SJCRH30 (cell line): ENCODE measurements around the gene SULT2A1. TPM values are rescaled to one million over a fixed set of nuclear protein-coding genes. Genes with fewer than 3 reads are reported as not detected.
A peak's percentile ranks its signal among the peaks of the same experiment; 100 is the strongest.
"Not testable (repeated sequence)": the region's sequence is repeated elsewhere in the genome, so short reads cannot be mapped to it uniquely, and the experiment has no call there.

Source experiments
- DNase-seq, 2 experiments: peaks; one replicate each; pipeline ENCODE4 v3.0.0-alpha.2; 2015 to 2020
- H3K27ac ChIP-seq: fragments of 250-450 bp; sonication (Bioruptor Pico); 2 replicates; pipeline ENCODE4 v1.5.1; 2020; ENCODE audit warnings: mild to moderate bottlenecking, moderate library complexity
- H3K27me3 ChIP-seq: fragments of 250-450 bp; sonication (Bioruptor Pico); 2 replicates; pipeline ENCODE4 v1.5.1; 2020; ENCODE audit warnings: mild to moderate bottlenecking, moderate library complexity
- H3K36me3 ChIP-seq: fragments of 250-450 bp; sonication (Bioruptor Pico); 2 replicates; pipeline ENCODE4 v1.5.1; 2020; ENCODE audit warnings: mild to moderate bottlenecking, moderate library complexity
- H3K4me1 ChIP-seq: fragments of 250-450 bp; sonication (Bioruptor Pico); 2 replicates; pipeline ENCODE4 v1.5.1; 2020; ENCODE audit warnings: mild to moderate bottlenecking, moderate library complexity
- H3K4me3 ChIP-seq: fragments of 250-450 bp; sonication (Bioruptor Pico); 2 replicates; pipeline ENCODE4 v1.5.1; 2020; ENCODE audit warnings: mild to moderate bottlenecking, moderate library complexity
- H3K9me3 ChIP-seq: fragments of 250-450 bp; sonication (Bioruptor Pico); replicated peaks from 2 replicates; pipeline ENCODE4 v1.5.1; 2020; ENCODE audit warnings: mild to moderate bottlenecking, moderate library complexity
- total RNA-seq: library from RNA; depleted of rRNA; stranded (reverse); fragments of >200 nt; shearing (Covaris generic); gene quantifications from 2 replicates; pipeline ENCODE4 v1.2.3, GENCODE V29; 2014

Gene SULT2A1
- total RNA-seq, 1 experiment from 2014 or later: not detected

DNA sequence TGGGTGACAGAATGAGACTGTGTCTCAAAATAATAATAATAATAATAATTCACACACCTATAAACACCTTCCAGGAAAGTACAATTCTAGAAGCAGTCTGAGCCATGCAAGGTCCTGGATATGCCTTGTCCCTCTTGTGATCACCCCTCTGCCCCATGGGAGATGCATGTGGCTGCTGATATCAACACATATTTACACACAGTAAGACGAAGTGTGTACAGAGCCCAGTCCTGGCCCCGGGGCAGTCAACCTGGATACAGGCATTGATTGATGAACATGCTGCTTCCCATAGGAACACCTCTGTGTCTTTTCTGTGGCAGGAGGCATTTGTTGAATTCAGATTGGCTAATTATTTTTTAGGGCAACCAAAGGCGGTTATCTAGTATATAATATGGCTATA is 3.2 kb downstream of the SULT2A1 start:
- Histone ChIP-seq H3K27me3 (no peaks in the 10 kb centered on the region), H3K27ac (no peak overlapping the region), H3K36me3 (no peaks in the 10 kb centered on the region), H3K9me3 (no peaks in the 10 kb centered on the region), H3K4me1 (no peaks in the 10 kb centered on the region), H3K4me3 (no peak overlapping the region)
- DNase-seq: no peak

GRCh38 chr19:47881757-47882156 is 4.4 kb downstream of the SULT2A1 start:
- Histone ChIP-seq H3K4me3 (no peak overlapping the region), H3K27ac (no peak overlapping the region), H3K9me3 (no peaks in the 10 kb centered on the region), H3K4me1 (no peaks in the 10 kb centered on the region), H3K27me3 (no peaks in the 10 kb centered on the region), H3K36me3 (no peaks in the 10 kb centered on the region)
- no peak for DNase-seq

DNA sequence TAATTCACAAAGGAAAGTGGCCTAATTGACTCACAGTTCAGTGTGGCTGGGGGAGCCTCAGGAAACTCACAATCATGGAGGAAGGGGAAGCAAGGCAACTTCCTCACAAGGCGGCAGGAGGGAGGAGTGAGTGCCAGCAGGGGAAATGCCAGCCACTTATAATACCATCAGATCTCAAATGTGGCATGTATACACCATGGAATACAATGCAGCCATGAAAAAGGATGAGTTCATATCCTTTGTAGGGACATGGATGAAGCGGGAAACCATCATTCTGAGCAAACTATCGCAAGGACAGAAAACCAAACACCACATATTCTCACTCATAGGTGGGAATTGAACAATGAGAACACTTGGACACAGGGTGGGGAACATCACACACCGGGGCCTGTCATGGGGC is 6.7 kb downstream of the SULT2A1 start:
- DNase-seq, H3K27ac ChIP-seq, H3K36me3 ChIP-seq, H3K27me3 ChIP-seq, H3K4me1 ChIP-seq, H3K9me3 ChIP-seq, H3K4me3 ChIP-seq: not testable (repeated sequence)

DNA sequence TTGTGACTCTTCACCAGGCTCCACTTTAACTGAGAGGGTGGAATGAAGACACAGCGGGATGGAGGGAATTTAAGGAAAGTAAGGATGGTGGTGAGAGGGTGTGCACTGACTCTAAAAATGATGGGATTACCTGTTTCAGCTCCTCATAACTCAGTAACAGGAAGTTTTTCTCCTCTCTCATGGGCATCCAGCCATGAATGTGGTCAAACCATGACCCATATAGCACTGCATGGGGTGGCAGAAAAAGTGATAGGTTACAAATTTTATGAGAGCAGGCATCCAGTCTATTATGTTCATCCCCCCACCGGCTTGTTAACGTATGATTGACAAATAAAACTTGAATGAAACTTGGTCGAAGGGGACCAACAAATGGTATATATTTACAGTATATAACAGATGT is 7.2 kb downstream of the SULT2A1 start:
- no peaks in the 10 kb centered on the region for H3K9me3 ChIP-seq

GRCh38 chr19:47865166-47865565 is 20.9 kb downstream of the SULT2A1 start:
- Histone ChIP-seq H3K4me1 (no peaks in the 10 kb centered on the region), H3K4me3 (no peak overlapping the region), H3K9me3 (no peaks in the 10 kb centered on the region), H3K36me3 (no peaks in the 10 kb centered on the region), H3K27me3 (no peaks in the 10 kb centered on the region), H3K27ac (no peak overlapping the region)
- no peak for DNase-seq

More for the DNA sequence above, 7.2 kb downstream of the SULT2A1 start:
- Histone ChIP-seq H3K4me3 (no peak overlapping the region), H3K27me3 (no peaks in the 10 kb centered on the region), H3K36me3 (no peaks in the 10 kb centered on the region), H3K4me1 (no peaks in the 10 kb centered on the region), H3K27ac (no peak overlapping the region)
- no peak for DNase-seq

- no peaks in the 10 kb centered on the region for H3K9me3 ChIP-seq
- no peaks in the 10 kb centered on the region for H3K36me3 ChIP-seq
- H3K4me3 ChIP-seq: no peak overlapping the region
- DNase-seq: peak; percentile 90 to 95
- 0 out of 2 replicates have a peak, but pooled peaks cover under 1% of the 10 kb centered on the region for H3K4me1 ChIP-seq
- no peaks in the 10 kb centered on the region for H3K27me3 ChIP-seq
- no peak overlapping the region for H3K27ac ChIP-seq
These were observed 22.6 kb downstream of the SULT2A1 start for GRCh38 chr19:47863514-47863936.

- H3K27me3 ChIP-seq: no peaks in the 10 kb centered on the region
- peaks cover 9% of the 10 kb centered on the region; the same call in 1 of the 2 replicates for H3K4me1 ChIP-seq
- H3K4me3 ChIP-seq: no peak overlapping the region
- no peak overlapping the region for H3K27ac ChIP-seq
- DNase-seq: no peak
- no peaks in the 10 kb centered on the region for H3K36me3 ChIP-seq
- no peaks in the 10 kb centered on the region for H3K9me3 ChIP-seq
These were observed 24.5 kb downstream of the SULT2A1 start for GRCh38 chr19:47861630-47862029.

DNA sequence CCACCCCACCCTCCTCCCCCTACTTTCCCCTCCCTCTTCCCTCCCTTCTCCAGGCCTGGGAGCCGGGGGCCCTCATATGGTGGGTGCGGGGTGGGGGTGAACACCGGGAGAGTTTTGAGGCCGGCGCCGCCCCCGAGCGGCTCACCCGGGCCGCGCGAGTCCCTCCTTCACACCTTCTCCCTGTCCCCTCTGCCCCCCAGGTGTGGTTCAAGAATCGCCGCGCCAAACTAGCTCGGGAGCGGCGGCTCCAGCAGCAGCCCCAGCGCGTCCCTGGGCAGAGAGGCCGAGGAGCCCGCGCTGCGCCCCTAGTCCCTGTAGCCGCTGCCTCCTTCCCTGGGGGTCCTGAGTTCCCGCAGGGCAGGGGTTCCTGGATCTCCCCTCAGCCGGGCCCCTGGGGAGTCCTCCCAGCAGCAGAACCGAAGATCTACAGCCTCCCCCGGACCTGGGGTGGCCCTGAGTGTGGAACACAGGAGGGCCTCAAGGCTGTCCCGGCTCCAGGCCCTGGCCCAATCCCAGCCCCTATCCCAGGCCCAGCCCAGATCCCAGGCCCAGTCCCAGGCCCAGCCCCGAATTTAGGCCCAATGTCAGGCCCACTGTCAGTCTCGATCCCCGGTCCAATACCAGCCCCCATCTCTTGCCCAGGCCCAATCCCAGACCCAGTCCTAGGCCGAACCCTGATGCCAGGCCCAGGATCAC is 25.4 kb downstream of the SULT2A1 start:
- H3K9me3 ChIP-seq: no peaks in the 10 kb centered on the region
- no peaks in the 10 kb centered on the region for H3K27me3 ChIP-seq
- no peak overlapping the region for H3K4me3 ChIP-seq
- no peak overlapping the region for H3K27ac ChIP-seq
- DNase-seq: no peak
- no peaks in the 10 kb centered on the region for H3K36me3 ChIP-seq
- H3K4me1 ChIP-seq: peaks cover 9% of the 10 kb centered on the region; the same call in 1 of the 2 replicates

DNA sequence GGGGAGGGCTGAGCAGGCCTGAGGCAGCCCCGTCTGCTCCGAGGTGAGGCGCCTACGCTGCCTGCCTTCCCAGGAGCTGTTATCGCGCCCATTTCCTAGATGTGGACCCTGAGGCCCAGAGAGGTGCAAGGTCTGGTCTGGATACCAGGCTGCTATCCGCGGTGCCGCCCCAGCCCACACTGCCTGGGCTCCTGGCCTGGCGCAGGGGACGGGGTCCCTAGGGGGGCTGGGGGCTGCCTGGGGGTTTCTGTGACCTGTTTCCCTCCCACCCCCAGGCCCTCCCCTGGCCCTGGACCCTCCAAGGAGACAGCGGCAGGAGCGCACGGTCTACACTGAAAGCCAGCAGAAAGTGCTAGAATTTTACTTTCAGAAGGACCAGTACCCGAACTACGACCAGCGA is 26.3 kb downstream of the SULT2A1 start:
- not testable (repeated sequence) for DNase-seq, H3K4me1 ChIP-seq, H3K4me3 ChIP-seq, H3K27ac ChIP-seq, H3K9me3 ChIP-seq, H3K36me3 ChIP-seq, H3K27me3 ChIP-seq

GRCh38 chr19:47858646-47859285 is 27.3 kb downstream of the SULT2A1 start, which contains the start of gene TPRX2:
Gene TPRX2 (plus strand): TSS chr19:47859235. CDS start chr19:47859247, 12 bp downstream.
- DNase-seq, H3K27me3 ChIP-seq, H3K27ac ChIP-seq, H3K9me3 ChIP-seq, H3K4me3 ChIP-seq, H3K36me3 ChIP-seq, H3K4me1 ChIP-seq: not testable (repeated sequence)

GRCh38 chr19:47858231-47858630 is 27.9 kb downstream of the SULT2A1 start:
- not testable (repeated sequence) for H3K4me1 ChIP-seq, H3K27me3 ChIP-seq, H3K9me3 ChIP-seq, H3K27ac ChIP-seq, H3K4me3 ChIP-seq, H3K36me3 ChIP-seq
- DNase-seq: peak; percentile 43 to 50

- no peaks in the 10 kb centered on the region for H3K36me3 ChIP-seq
- peak in 1 of 2 experiments; percentile 31 for DNase-seq
- H3K4me3 ChIP-seq: no peak overlapping the region
- no peaks in the 10 kb centered on the region for H3K9me3 ChIP-seq
- H3K4me1 ChIP-seq: peaks cover 18% of the 10 kb centered on the region
- H3K27ac ChIP-seq: no peak overlapping the region
- no peaks in the 10 kb centered on the region for H3K27me3 ChIP-seq
These were observed 31.7 kb downstream of the SULT2A1 start for GRCh38 chr19:47854459-47854858.

GRCh38 chr19:47853003-47853402 is 33.1 kb downstream of the SULT2A1 start:
- Histone ChIP-seq H3K4me3 (no peak overlapping the region), H3K27ac (no peak overlapping the region), H3K27me3 (no peaks in the 10 kb centered on the region), H3K36me3 (no peaks in the 10 kb centered on the region), H3K9me3 (no peaks in the 10 kb centered on the region), H3K4me1 (peaks cover 22% of the 10 kb centered on the region)
- DNase-seq: no peak

DNA sequence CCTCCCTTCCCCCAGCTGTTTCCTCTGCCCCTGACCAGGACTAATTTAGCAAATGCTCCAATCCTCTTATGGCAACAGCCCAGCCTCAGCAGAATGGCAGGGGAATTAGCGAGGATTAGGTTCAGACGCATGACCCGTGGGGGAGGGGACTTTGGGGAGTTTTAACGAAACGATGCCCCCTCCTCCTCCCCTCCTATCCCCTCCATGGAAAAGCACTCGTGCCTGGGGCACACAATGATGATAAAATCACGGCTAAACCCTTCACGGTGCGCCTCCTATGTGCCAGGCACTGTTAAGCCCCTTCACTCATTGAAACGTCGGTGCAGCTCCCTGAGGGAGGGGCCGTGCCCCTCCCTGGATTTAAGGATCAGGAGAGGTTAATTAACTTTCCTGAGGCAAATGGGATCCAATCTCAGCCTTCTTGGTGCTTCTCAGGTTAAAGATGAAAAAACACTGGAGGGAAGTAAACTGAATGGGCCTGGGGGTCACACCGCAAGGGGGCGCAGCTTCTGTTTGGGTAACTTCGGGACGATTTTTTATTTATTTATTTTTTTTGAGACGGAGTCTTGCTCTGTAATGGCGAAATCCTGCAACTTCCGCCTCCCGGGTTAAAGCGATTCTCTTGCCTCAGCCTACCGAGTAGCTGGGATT is 37.2 kb downstream of the SULT2A1 start:
- Histone ChIP-seq H3K4me3 (peak overlapping the region; percentile 22), H3K27me3 (no peaks in the 10 kb centered on the region), H3K4me1 (peaks cover 22% of the 10 kb centered on the region), H3K36me3 (no peaks in the 10 kb centered on the region), H3K27ac (peak overlapping the region; percentile 87), H3K9me3 (no peaks in the 10 kb centered on the region)
- DNase-seq: peak; percentile 97 to 99

DNA sequence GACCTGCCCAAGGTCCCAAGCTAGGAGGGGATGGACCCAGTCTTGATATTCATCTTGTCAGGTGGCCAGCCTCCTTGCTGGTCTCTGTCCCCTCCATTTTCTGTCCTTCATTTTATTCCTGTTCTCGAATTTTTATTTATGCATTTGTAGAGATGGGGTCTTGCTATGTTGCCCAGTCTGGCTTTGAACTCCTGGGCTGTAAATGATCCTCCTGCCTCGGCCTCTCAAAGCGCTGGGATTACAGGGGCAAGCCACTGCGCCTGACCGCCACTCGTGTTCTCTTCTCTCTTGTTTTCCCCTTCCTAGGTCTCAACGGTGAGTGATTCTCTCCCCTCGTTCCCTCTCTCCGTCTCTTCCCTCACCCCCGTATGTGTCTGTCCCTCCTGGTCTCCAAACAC is 37.7 kb downstream of the SULT2A1 start:
- DNase-seq: no peak

More for the DNA sequence above, 37.7 kb downstream of the SULT2A1 start:
- Histone ChIP-seq H3K4me1 (peaks cover 23% of the 10 kb centered on the region), H3K9me3 (no peaks in the 10 kb centered on the region), H3K36me3 (no peaks in the 10 kb centered on the region), H3K27ac (peak overlapping the region; percentile 87), H3K27me3 (no peaks in the 10 kb centered on the region), H3K4me3 (no peak overlapping the region; the same call in 1 of the 2 replicates)
